ENCODE results near the gene RPP40.
"Not testable (repeated sequence)": the region's sequence is repeated elsewhere in the genome, so short reads cannot be mapped to it uniquely, and the experiment has no call there.

- TF ChIP-seq REST (IDR thresholded peaks at IDR 0.05; ENCODE audit: borderline replicate concordance); CTCF (IDR thresholded peaks at IDR 0.05; ENCODE audit: poor library complexity, severe bottlenecking); EZH2 (IDR thresholded peaks at IDR 0.05; ENCODE audit: borderline replicate concordance, insufficient read depth, low read length, poor library complexity, severe bottlenecking); POLR2AphosphoS5 (IDR thresholded peaks at IDR 0.05); RAD21 (conservative IDR thresholded peaks at IDR 0.05); MXI1 (conservative IDR thresholded peaks at IDR 0.05; ENCODE audit: poor library complexity, severe bottlenecking); EP300 (conservative IDR thresholded peaks at IDR 0.05; ENCODE audit: poor library complexity, severe bottlenecking); TAF1 (IDR thresholded peaks at IDR 0.05; ENCODE audit: low read depth); SMC3 (conservative IDR thresholded peaks at IDR 0.05; ENCODE audit: poor library complexity): not testable (repeated sequence)
Measured at GRCh38 chr6:5005038-5005433, 1.2 kb upstream of the RPP40 start.
